ENCODE results near the gene SGTA. TPM values are rescaled to one million over a fixed set of nuclear protein-coding genes. Genes with fewer than 3 reads are reported as not detected.

SGTA gene
- total RNA-seq, 4 donors from 2014 or later: 37.0 to 66.6 (median 47.5) TPM

GRCh38 chr19:2733930-2734588, 49.0 kb downstream of the SGTA start:
- Histone ChIP-seq H3K9me3 (no peaks in the 10 kb centered on the region), H3K36me3 (no peaks in the 10 kb centered on the region), H3K27me3 (no peaks in the 10 kb centered on the region), H3K4me3 (no peak overlapping the region), H3K27ac (no peak overlapping the region), H3K4me1 (peaks cover 1 to 10% (median 3%) of the 10 kb centered on the region in 4 donors)
- intact Hi-C loops (cut with DNase I; ENCODE audit: low total_unique reads) (no loop called here), in situ Hi-C loops (cut with MboI; ENCODE audit: low pct_ligation_motif_present in 1 of 4, low pct_unique_long_range_greater_than_20kb in 1 of 4, low sequenced_read_pairs in 3 of 4) (no loop called here)
- 72% methylated on average over 35 of the region's 35 CpGs; no CpG with 5 or more reads in 1 of the 2 donors for WGBS, 2 donors (ENCODE audit: low coverage in 1 of 2)
- DNase-seq: peak; percentile 55
- no peak for TF ChIP-seq POLR2A (IDR thresholded peaks at IDR 0.05)
- TF ChIP-seq EP300 (IDR thresholded peaks at IDR 0.05; ENCODE audit: low read depth): no peak
- no peak for TF ChIP-seq CTCF (IDR thresholded peaks at IDR 0.05)
- no peak for TF ChIP-seq POLR2AphosphoS5 (IDR thresholded peaks at IDR 0.05)

- no peaks in the 10 kb centered on the region for H3K36me3 ChIP-seq
Measured at GRCh38 chr19:2732883-2733282, 50.2 kb downstream of the SGTA start.

GRCh38 chr19:2732157-2732725, 50.8 kb downstream of the SGTA start:
- no peak for DNase-seq
- H3K27ac ChIP-seq: no peak overlapping the region
- no peaks in the 10 kb centered on the region for H3K4me1 ChIP-seq
- H3K27me3 ChIP-seq: peaks cover 8% of the 10 kb centered on the region
- 94% methylated on average over 33 of the region's 33 CpGs; no CpG with 5 or more reads in 1 of the 2 donors for WGBS, 2 donors (ENCODE audit: low coverage in 1 of 2)
- in situ Hi-C loops (cut with MboI; ENCODE audit: low pct_ligation_motif_present in 1 of 4, low pct_unique_long_range_greater_than_20kb in 1 of 4, low sequenced_read_pairs in 3 of 4): no loop called here
- H3K36me3 ChIP-seq: no peaks in the 10 kb centered on the region
- H3K9me3 ChIP-seq: no peaks in the 10 kb centered on the region
- intact Hi-C loops (cut with DNase I; ENCODE audit: low total_unique reads): no loop called here
- TF ChIP-seq EP300 (IDR thresholded peaks at IDR 0.05; ENCODE audit: low read depth) (no peak), POLR2AphosphoS5 (IDR thresholded peaks at IDR 0.05) (no peak), POLR2A (IDR thresholded peaks at IDR 0.05) (no peak), CTCF (IDR thresholded peaks at IDR 0.05) (no peak)
- no peak overlapping the region for H3K4me3 ChIP-seq

More at GRCh38 chr19:2732883-2733282, 50.2 kb downstream of the SGTA start:
- H3K27ac ChIP-seq: no peak overlapping the region
- TF ChIP-seq EP300 (IDR thresholded peaks at IDR 0.05; ENCODE audit: low read depth) (no peak), POLR2AphosphoS5 (IDR thresholded peaks at IDR 0.05) (no peak), POLR2A (IDR thresholded peaks at IDR 0.05) (no peak), CTCF (IDR thresholded peaks at IDR 0.05) (no peak)
- peaks cover 1% of the 10 kb centered on the region for H3K27me3 ChIP-seq
- WGBS, 2 donors (ENCODE audit: low coverage in 1 of 2): 98% methylated on average over 26 of the region's 38 CpGs; no CpG with 5 or more reads in 1 of the 2 donors
- H3K4me3 ChIP-seq: no peak overlapping the region
- in situ Hi-C loops (cut with MboI; ENCODE audit: low pct_ligation_motif_present in 1 of 4, low pct_unique_long_range_greater_than_20kb in 1 of 4, low sequenced_read_pairs in 3 of 4) (no loop called here), intact Hi-C loops (cut with DNase I; ENCODE audit: low total_unique reads) (no loop called here)
- no peaks in the 10 kb centered on the region for H3K9me3 ChIP-seq
- DNase-seq: no peak
- no peaks in the 10 kb centered on the region for H3K4me1 ChIP-seq

GRCh38 chr19:2731181-2731995, 51.7 kb downstream of the SGTA start:
- intact Hi-C loops (cut with DNase I; ENCODE audit: low total_unique reads) (no loop called here), in situ Hi-C loops (cut with MboI; ENCODE audit: low pct_ligation_motif_present in 1 of 4, low pct_unique_long_range_greater_than_20kb in 1 of 4, low sequenced_read_pairs in 3 of 4) (no loop called here)
- 88% methylated on average over 38 of the region's 41 CpGs; no CpG with 5 or more reads in 1 of the 2 donors for WGBS, 2 donors (ENCODE audit: low coverage in 1 of 2)
- TF ChIP-seq CTCF (IDR thresholded peaks at IDR 0.05) (no peak), EP300 (IDR thresholded peaks at IDR 0.05; ENCODE audit: low read depth) (no peak), POLR2AphosphoS5 (IDR thresholded peaks at IDR 0.05) (no peak), POLR2A (IDR thresholded peaks at IDR 0.05) (no peak)
- H3K36me3 ChIP-seq: no peaks in the 10 kb centered on the region
- no peaks in the 10 kb centered on the region for H3K9me3 ChIP-seq
- H3K27ac ChIP-seq: no peak overlapping the region
- H3K4me1 ChIP-seq: no peaks in the 10 kb centered on the region
- H3K4me3 ChIP-seq: no peak overlapping the region
- no peak for DNase-seq
- H3K27me3 ChIP-seq: peaks cover 16% of the 10 kb centered on the region

All from transverse colon (tissue), 4 donors.